GM21526 (cell line): ENCODE measurements around the gene HIVEP1.

ENCODE experiments used
- ATAC-seq: cut with Tn5 transposase; IDR thresholded peaks from one replicate; pipeline ENCODE4 v1.9.1; 2021; ENCODE audit warnings: moderate library complexity; ENCODE audit not compliant: unreplicated experiment, low FRiP score

Gene HIVEP1

GRCh38 chr6:12014027-12014872 lies 2.1 kb downstream of the HIVEP1 start:
- no peak for ATAC-seq

- ATAC-seq, result no peak
These were observed 2.7 kb downstream of the HIVEP1 start for GRCh38 chr6:12014873-12015149.

GRCh38 chr6:12017263-12017662 lies 5.2 kb downstream of the HIVEP1 start:
- no peak for ATAC-seq

GRCh38 chr6:12017876-12018401 lies 5.8 kb downstream of the HIVEP1 start:
- no peak for ATAC-seq

DNA sequence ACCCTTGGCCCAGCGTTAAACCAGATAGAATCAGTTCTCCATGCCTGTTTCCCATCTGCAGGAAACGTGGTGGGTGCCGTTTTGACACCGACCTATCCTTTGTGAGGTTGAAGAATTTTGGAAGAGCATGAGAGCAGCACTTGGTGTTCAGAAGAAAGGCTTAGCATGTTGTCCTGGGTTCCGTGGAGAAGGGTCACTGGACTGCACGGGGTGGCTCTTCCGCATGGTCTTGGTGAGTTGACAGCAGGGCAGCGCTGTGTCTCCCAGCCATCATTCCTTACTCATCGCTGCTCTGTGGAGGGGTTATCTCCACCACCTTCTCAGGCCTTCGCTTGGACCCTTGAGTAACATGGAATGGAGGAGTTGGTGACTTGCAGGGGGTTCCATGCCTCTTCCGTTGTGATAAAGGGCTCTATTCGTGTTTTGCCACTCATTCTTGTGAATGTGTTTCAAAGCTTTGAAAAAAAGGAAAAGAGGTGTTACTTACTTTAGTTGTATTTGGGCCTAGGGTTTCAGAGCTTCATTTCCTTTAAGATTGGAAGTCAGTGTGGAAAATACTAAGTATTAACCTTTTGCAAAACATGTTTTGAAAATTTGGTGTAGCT lies 8.2 kb downstream of the HIVEP1 start:
- ATAC-seq, result no peak

DNA sequence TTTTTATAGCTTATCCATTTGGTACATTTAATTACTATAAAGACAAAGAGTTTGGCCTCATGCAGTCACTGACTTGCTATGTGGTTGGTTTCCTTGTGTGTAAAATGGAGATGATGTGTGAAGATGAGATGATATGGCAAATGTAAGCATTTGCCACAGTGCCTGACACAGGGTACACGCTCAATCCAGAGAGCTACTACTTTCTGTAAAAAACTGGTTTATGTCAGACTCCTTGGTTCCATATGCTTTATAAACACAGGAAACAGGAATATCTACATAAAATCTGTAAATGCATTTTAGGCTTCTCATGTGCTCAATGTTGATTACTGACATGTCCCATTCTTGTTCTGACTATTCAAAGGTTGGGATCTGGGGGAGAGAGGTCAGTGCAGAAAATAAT lies 10.4 kb downstream of the HIVEP1 start:
- ATAC-seq, result no peak

GRCh38 chr6:12022953-12023388 lies 10.9 kb downstream of the HIVEP1 start:
- ATAC-seq, result no peak

GRCh38 chr6:12024216-12024615 lies 12.1 kb downstream of the HIVEP1 start:
- ATAC-seq, result no peak

GRCh38 chr6:12024699-12025434 lies 12.8 kb downstream of the HIVEP1 start:
- ATAC-seq, result no peak

DNA sequence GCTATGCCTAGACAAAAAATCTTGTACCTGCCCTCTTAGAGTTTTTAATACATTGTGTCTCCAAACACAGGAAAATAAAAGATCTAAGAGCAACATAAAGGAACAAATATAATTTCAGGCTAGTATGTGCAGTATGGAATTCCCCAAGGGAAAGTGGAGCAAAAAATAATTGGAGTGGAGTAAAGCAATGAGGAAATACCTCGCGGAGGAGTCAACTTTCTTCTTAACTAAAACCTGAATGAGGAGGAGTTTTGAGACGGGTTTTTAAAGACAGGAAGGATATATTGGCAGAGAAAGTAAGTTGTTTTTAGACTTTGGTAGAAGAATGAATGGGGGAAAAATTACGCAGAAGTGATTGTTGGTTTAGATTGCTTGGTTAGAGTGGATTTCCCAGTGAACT lies 14.0 kb downstream of the HIVEP1 start:
- no peak for ATAC-seq

GRCh38 chr6:12026833-12027232 lies 14.7 kb downstream of the HIVEP1 start:
- no peak for ATAC-seq

GRCh38 chr6:12028213-12028612 lies 16.1 kb downstream of the HIVEP1 start:
- no peak for ATAC-seq

GRCh38 chr6:12029979-12030737 lies 18.0 kb downstream of the HIVEP1 start:
- ATAC-seq, result no peak

DNA sequence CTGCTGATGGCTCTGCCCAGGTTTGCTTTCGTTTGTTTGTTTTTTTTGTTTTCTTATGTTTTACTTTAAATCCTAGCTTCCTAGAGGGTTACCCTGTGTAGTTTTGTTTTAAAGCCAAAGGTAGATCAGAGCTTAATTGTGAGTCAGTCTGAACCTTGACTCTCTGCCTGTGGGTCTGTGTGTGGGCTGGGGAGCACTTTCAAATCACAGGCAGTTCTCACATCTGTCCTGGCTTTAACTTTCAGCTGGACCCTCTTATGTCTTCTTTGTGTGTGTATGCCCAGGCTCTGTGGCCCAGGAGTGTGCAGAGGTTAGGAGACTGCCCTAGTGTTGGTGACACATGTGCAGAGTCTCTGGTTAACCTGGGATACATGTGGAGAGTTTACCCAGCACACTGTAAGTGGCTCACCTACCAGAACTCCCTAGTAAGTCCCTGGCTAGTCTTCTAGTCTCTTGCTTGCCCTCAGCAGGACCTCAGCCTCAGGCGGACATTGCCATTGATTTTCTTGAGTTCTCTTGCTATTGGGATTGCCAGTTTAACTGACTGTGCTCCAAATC lies 19.0 kb downstream of the HIVEP1 start:
- peak; percentile 51 for ATAC-seq

- ATAC-seq, result no peak
These were observed 20.9 kb downstream of the HIVEP1 start for GRCh38 chr6:12032783-12033573.

GRCh38 chr6:12033770-12034169 lies 21.7 kb downstream of the HIVEP1 start:
- ATAC-seq, result no peak

DNA sequence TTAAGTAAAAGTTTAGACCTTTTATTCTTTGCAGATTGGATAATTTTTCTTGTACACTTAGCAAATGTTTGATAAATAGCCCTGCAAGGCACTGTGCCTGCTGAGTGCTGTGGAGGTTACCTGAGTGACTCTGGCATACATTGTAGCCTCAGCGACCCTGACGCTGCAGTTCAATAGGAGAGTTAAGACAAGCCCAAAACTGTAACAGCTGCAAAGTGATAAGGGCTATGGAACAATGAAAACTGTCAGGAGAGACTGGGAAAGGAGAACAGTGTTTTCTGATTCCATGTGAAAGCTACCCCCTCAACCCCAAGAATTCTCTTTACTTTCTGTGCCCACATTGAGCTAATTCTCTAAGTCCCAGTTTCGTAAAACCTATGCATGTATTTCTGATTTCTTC lies 22.2 kb downstream of the HIVEP1 start:
- no peak for ATAC-seq

DNA sequence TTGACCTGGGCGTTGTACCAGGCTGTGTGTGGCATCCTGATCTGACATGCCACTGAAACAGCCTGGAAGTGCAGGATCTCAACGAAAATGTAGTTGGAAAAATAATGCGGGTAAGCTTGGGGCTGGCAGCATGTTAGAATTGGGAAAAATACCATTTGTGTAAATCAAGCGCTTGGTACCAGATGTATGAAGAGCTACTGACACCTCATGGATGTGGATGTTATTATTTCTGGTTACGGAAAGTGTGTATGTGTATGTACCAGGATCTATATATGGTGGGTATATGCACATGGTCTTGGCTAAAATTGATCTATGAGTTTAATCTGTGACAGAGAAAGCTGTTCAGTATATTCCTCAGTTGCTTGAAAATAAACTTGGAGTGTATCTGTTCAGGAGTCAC lies 22.7 kb downstream of the HIVEP1 start:
- no peak for ATAC-seq

DNA sequence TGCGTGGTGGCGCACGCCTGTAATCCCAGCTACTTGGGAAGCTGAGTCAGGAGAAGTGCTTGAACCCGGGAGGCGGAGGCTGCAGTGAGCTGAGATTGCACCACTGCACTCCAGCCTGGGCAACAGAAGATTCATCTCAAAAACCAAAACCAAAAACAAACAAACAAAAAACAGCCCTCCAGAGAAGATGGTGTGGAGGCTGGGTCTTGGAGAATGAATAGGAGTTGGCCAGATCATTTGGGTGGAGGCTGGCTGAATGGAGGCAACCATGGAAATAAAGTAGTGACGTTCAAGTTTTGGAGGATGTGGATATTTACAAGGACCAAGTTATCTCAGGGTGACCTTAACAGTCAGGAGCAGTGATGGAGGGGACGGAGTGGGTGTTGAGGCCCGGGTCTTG lies 24.7 kb downstream of the HIVEP1 start:
- no peak for ATAC-seq

- ATAC-seq, result no peak
These were observed 25.7 kb downstream of the HIVEP1 start for GRCh38 chr6:12037798-12038197.
